ENCODE measurements around the gene NFIB. TPM values are rescaled to one million over a fixed set of nuclear protein-coding genes. Genes with fewer than 3 reads are reported as not detected.

Gene NFIB
- total and polyA plus RNA-seq, 2 donors (not counting 3 experiments of a cell fraction or from before 2014, with no cell fraction given) = 26.4 to 174 TPM

GRCh38 chr9:14226855-14227532, 86.9 kb downstream of the NFIB start:
- TF ChIP-seq FOS (IDR thresholded peaks at IDR 0.05; ENCODE audit: borderline replicate concordance, insufficient read depth, low read length) = no peak
- TF ChIP-seq POLR2A (IDR thresholded peaks at IDR 0.05; ENCODE audit: low read depth, low read length) = no peak
- TF ChIP-seq MYC (IDR thresholded peaks at IDR 0.05; ENCODE audit: low read depth, low read length) = no peak
- TF ChIP-seq POLR2AphosphoS5 (IDR thresholded peaks at IDR 0.05; ENCODE audit: insufficient read depth, low read depth, low read length) = no peak
- no peak for TF ChIP-seq MAX (IDR thresholded peaks at IDR 0.05; ENCODE audit: insufficient read depth, insufficient read length)
- no peak for TF ChIP-seq GATA2 (IDR thresholded peaks at IDR 0.05; ENCODE audit: insufficient read depth, insufficient read length, low read depth, low read length)
- TF ChIP-seq JUN (IDR thresholded peaks at IDR 0.05; ENCODE audit: borderline replicate concordance, insufficient read depth, insufficient read length, low read depth) = no peak
- TF ChIP-seq CTCF (IDR thresholded peaks at IDR 0.05; ENCODE audit: extremely low read depth in 1 of 2, insufficient read depth in 1 of 2, low read depth in 1 of 2, low read length in 2 of 2) = no peak
- no peak for TF ChIP-seq EZH2 (IDR thresholded peaks at IDR 0.05; ENCODE audit: borderline replicate concordance, low read depth, low read length, severe bottlenecking)
- Histone ChIP-seq H3K4me2 (ENCODE audit: insufficient read depth, low read length) (no peak overlapping the region), H3K9me3 (replicated peaks; ENCODE audit: control insufficient read depth, insufficient read depth, low read length) (no peaks in the 10 kb centered on the region), H3K9me1 (replicated peaks; ENCODE audit: control insufficient read depth, extremely low read depth, insufficient read depth, low read length) (no peaks in the 10 kb centered on the region), H3K27ac (ENCODE audit: insufficient read depth, low read depth, low read length) (no peak overlapping the region), H3K4me1 (ENCODE audit: control insufficient read depth, extremely low read depth, insufficient read depth, low read length) (peaks cover 11% of the 10 kb centered on the region), H3K27me3 (ENCODE audit: control insufficient read depth in 2 of 2, insufficient read depth in 2 of 2, low read length in 2 of 2) (no peaks in the 10 kb centered on the region), H3K9ac (replicated peaks; ENCODE audit: extremely low read depth, insufficient read depth, low read length) (no peak overlapping the region), H2AFZ (ENCODE audit: low read depth, low read length) (no peak overlapping the region), H3K36me3 (ENCODE audit: control insufficient read depth in 2 of 2, extremely low read depth in 1 of 2, insufficient read depth in 2 of 2, low read length in 2 of 2) (peaks cover 0 to 2% of the 10 kb centered on the region in 2 experiments), H3K4me3 (replicated peaks in 1 of 3; ENCODE audit: insufficient read depth in 1 of 3, low read depth in 1 of 3, low read length in 3 of 3) (no peak overlapping the region), H4K20me1 (replicated peaks; ENCODE audit: control insufficient read depth, extremely low read depth, insufficient read depth, low read length) (no peaks in the 10 kb centered on the region), H3K79me2 (ENCODE audit: control insufficient read depth, insufficient read depth, low read length) (peaks cover 69% of the 10 kb centered on the region)
- CTCF ChIA-PET = interaction anchor here (1.7 kb wide), 1 partner anchor 11 kb away, joined by 5 read pairs; no protein-coding TSS in a partner anchor
- no TSS peak for BruUV-seq (replicated peaks)
- intact Hi-C loops (cut with micrococcal nuclease) (no loop called here), dilution Hi-C loops (cut with MboI; ENCODE audit: extremely low pct_ligation_motif_present, low sequenced_read_pairs) (no loop called here)
- FAIRE-seq = no peak
- POLR2A ChIA-PET = interaction anchor here (1.0 kb wide), 1 partner anchor 10 kb away, joined by 6 read pairs; no protein-coding TSS in a partner anchor
- DNase-seq (ENCODE audit: low read depth, low spot score) = no peak

Measured in endothelial cell of umbilical vein (primary cell).